Right lobe of liver (tissue), 4 donors: ENCODE data around the gene DIO2.

Source experiments
- CTCF ChIP-seq, 4 donors: fragments of 200-600 bp in 3 of 4; fragments of 450-650 bp in 1 of 4; IDR thresholded peaks; one replicate each; pipeline versions ENCODE4 v1.5.1 to v1.8.0; 2016 to 2022; ENCODE audit warnings: antibody characterized with exemption in 4 of 4, mild to moderate bottlenecking in 2 of 4
- POLR2A ChIP-seq: fragments of 450-650 bp; IDR thresholded peaks from one replicate; pipeline ENCODE4 v1.6.1; 2017; ENCODE audit warnings: antibody characterized with exemption, mild to moderate bottlenecking
- donor health status: DM: no; HTN: no; CAD: no.
- donor health status: DM: no; HTN: no; CAD: no.
- donor health status: DM: no; HTN: yes; CAD: no.

GRCh38 chr14:80167793-80168448 lies 43.4 kb downstream of the DIO2 start:
- TF ChIP-seq CTCF (IDR thresholded peaks at IDR 0.05), result no peak
- TF ChIP-seq POLR2A, result no peak
